OCI-M2 (cell line): ENCODE results near the gene SMAD1.

ENCODE experiments used
- DNase-seq: peaks from one replicate; lab custom pipeline; 2025; ENCODE audit not compliant: unreplicated experiment; lab: John Stamatoyannopoulos, UW

The SMAD1 gene

GRCh38 chr4:145481164-145481941 lies at the start of gene SMAD1:
Gene SMAD1 (plus strand): TSS chr4:145481853. CDS start chr4:145514614, 32,761 bp downstream.
- no peak for DNase-seq

GRCh38 chr4:145433684-145434083 lies 48.0 kb upstream of the SMAD1 start:
- no peak for DNase-seq

GRCh38 chr4:145435646-145436045 lies 46.0 kb upstream of the SMAD1 start:
- no peak for DNase-seq

GRCh38 chr4:145436114-145436513 lies 45.5 kb upstream of the SMAD1 start:
- no peak for DNase-seq

- DNase-seq: no peak
These were observed 44.9 kb upstream of the SMAD1 start for GRCh38 chr4:145436796-145437195.

- DNase-seq: no peak
These were observed 44.2 kb upstream of the SMAD1 start for GRCh38 chr4:145437466-145437865.

- DNase-seq: no peak
These were observed 43.4 kb upstream of the SMAD1 start for GRCh38 chr4:145438298-145438697.

GRCh38 chr4:145440292-145441007 lies 41.2 kb upstream of the SMAD1 start:
- no peak for DNase-seq

- DNase-seq: no peak
These were observed 35.5 kb upstream of the SMAD1 start for GRCh38 chr4:145446184-145446583.

- no peak for DNase-seq
These were observed 29.8 kb upstream of the SMAD1 start for GRCh38 chr4:145451895-145452294.

- DNase-seq: no peak
These were observed 29.0 kb upstream of the SMAD1 start for GRCh38 chr4:145452447-145453162.

GRCh38 chr4:145453163-145453520 lies 28.5 kb upstream of the SMAD1 start:
- no peak for DNase-seq

- no peak for DNase-seq
These were observed 8.4 kb upstream of the SMAD1 start for GRCh38 chr4:145473203-145473602.

- no peak for DNase-seq
These were observed 1.4 kb upstream of the SMAD1 start for GRCh38 chr4:145480257-145480656.

- DNase-seq: no peak
These were observed 222 bp downstream of the SMAD1 start for GRCh38 chr4:145481942-145482208.

GRCh38 chr4:145482209-145483037 lies 770 bp downstream of the SMAD1 start:
- no peak for DNase-seq

GRCh38 chr4:145483514-145483913 lies 1.9 kb downstream of the SMAD1 start:
- no peak for DNase-seq

GRCh38 chr4:145484225-145484846 lies 2.7 kb downstream of the SMAD1 start:
- no peak for DNase-seq

GRCh38 chr4:145485120-145485519 lies 3.5 kb downstream of the SMAD1 start:
- DNase-seq: no peak

GRCh38 chr4:145486603-145487002 lies 5.0 kb downstream of the SMAD1 start:
- DNase-seq: no peak

GRCh38 chr4:145487631-145488030 lies 6.0 kb downstream of the SMAD1 start:
- no peak for DNase-seq
